22Rv1 (cell line): Measurements from ENCODE around the gene TPRKB.

ENCODE experiments used
- ZFX ChIP-seq: fragments of 450-650 bp; IDR thresholded peaks from 2 replicates; pipeline ENCODE4 v1.6.1; 2017; ENCODE audit warnings: antibody characterized with exemption, borderline replicate concordance
- TF ChIP-seq, protein P1 (sequence below): fragments of 450-650 bp; IDR thresholded peaks from 2 replicates; pipeline ENCODE4 v1.5.1; 2017; ENCODE audit warnings: mild to moderate bottlenecking

DNA sequence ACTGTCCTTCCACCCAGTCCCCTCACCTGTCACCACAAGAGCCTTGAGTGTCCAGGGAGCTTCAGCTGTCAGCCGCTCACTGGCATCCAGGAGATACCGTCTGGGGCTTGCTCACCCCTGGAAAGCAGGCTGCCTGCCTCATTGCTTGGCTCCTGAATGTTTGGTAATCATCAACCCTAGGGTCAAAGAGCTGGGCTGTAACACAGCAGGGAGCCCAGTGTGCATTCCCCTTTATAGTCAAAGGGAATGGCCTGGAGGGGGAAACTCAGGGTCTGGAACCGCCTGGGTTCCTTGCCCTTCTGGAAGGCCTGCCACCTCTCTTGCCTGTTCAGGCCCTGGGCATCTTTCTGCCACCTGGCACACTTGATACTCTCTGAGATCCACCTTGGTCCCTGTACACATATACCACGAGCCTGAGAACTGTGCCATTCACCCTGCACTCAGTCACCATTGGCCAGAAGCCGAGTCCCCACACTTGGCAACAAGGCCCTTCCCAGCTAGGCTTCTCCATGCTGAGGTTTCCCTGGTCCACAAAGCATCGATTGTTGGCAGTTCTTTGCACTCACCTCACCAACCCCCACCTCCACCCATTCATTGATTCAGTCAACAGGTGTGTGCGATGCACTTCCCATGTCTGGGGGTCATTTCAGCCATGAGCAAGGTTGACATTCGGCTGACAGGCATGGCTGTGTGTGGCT is 35.0 kb downstream of the TPRKB start:
- TF ChIP-seq, protein P1, sequence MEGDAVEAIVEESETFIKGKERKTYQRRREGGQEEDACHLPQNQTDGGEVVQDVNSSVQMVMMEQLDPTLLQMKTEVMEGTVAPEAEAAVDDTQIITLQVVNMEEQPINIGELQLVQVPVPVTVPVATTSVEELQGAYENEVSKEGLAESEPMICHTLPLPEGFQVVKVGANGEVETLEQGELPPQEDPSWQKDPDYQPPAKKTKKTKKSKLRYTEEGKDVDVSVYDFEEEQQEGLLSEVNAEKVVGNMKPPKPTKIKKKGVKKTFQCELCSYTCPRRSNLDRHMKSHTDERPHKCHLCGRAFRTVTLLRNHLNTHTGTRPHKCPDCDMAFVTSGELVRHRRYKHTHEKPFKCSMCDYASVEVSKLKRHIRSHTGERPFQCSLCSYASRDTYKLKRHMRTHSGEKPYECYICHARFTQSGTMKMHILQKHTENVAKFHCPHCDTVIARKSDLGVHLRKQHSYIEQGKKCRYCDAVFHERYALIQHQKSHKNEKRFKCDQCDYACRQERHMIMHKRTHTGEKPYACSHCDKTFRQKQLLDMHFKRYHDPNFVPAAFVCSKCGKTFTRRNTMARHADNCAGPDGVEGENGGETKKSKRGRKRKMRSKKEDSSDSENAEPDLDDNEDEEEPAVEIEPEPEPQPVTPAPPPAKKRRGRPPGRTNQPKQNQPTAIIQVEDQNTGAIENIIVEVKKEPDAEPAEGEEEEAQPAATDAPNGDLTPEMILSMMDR, result no peak
- TF ChIP-seq ZFX, result no peak
